GM18507 (cell line): Measurements from ENCODE around the gene GRID1.

ENCODE experiments used
- DNase-seq: peaks from one replicate; pipeline ENCODE4 v3.0.0; 2011; ENCODE audit warnings: low read depth; ENCODE audit not compliant: insufficient read length; ENCODE audit errors: extremely low spot score
- FAIRE-seq: peaks from 2 replicates; lab custom pipeline; 2011; peaks lifted over from hg19 to GRCh38; lab: Jason Lieb, UNC

Gene GRID1

GRCh38 chr10:86359111-86359510 is 7.5 kb downstream of the GRID1 start:
- DNase-seq: no peak
- no peak for FAIRE-seq

GRCh38 chr10:86357676-86358075 is 8.9 kb downstream of the GRID1 start:
- DNase-seq: no peak
- no peak for FAIRE-seq

DNA sequence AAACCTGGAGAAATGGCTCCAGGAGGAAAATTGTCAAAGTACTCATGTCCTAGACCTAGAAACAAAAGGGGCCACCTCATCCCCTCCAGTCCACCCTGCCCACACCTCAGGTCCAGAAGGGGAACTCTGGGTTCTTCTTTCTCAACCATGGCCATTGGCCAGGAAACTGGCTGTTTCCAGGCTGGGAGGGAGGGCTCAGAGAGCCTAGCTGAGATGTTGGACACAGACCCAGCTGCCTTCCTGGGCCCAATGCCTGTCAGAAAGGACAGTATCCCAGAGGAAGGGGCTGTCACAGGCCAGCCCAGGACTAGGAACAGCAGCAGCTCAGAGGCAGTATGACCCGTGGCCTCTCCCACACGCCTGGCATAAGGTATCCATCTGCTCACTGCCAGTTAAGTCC is 9.6 kb downstream of the GRID1 start:
- DNase-seq (no peak), FAIRE-seq (no peak)

DNA sequence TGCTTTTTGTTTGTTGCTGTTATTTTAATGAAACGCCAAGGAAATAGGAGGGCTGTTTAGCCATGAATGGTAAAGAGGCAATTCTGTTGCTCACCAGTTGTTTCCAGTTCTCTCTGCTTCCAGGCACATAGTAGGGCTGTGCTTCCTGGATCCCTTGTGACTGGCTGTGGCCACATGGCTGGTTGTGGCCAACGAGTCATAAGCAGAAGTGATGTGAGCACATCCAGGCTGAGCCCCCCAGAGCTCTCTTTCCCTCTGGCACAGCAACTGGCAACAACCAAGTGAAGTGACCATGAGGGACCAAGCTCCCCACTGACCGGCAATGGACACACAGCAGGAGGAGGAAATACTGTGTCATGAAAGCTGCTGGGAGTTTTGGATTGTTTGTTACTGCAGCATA is 10.3 kb downstream of the GRID1 start:
- FAIRE-seq: no peak

GRCh38 chr10:86355571-86356038 is 11.0 kb downstream of the GRID1 start:
- peak; percentile 56 for FAIRE-seq
- no peak for DNase-seq

More for the DNA sequence above, 10.3 kb downstream of the GRID1 start:
- DNase-seq: no peak

DNA sequence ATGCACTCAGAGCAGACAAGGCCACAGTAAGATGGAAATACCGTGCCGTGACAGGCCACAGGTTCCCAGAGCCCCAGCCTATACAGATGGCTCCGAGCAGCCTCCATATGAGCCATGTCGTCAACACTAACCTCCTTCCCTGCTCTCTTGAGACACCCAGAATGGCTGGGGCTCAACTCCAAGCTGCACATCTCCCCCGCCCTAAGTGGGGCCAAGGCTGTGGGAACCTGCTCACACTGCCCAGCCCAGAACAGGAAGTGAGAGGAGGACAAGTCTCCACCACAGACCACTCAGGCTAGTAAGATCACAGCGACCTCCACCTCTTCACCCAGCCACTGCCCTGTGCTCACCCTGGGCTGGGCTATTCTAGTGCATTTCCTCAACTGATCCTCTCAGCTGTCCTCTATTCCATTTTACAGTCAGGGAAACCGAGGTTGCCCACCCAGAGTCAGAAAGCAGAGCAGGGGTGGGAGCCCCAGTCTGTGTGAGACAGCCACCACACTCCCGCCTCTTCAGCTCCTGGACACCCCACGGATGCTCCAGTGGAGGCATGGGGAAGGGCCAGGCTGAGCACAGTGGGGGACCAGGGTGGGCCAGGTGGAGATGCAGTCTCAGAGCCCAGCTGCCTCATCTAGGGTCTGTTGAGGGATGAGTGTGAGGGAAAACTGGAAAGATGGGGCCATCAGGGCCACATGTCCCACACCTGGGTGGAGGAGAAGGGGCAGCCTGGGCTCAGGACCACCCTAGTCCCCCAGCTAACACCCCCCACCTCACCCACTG is 11.6 kb downstream of the GRID1 start:
- no peak for FAIRE-seq
- DNase-seq: no peak

- DNase-seq (no peak), FAIRE-seq (no peak)
Observed at GRCh38 chr10:86353506-86354485, 12.8 kb downstream of the GRID1 start.

DNA sequence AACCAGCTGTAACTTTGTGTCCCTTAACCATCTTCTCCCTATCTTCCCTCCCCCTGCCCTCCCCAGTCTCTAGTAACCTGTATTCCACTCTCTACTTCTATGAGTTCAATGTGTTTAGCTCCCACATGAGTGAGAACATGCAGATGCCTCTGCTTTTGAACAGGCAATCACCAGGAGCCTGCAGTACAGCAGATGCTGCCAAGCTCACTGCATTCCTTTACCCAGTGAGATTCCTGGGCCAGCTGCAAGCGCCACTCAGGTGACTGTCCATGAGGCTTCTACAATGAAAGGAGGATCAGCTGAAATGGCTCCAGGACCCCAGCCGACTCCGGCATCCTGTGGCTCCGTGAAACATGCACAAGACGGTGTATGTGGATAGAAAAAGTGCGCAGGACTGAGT is 15.7 kb downstream of the GRID1 start:
- FAIRE-seq: no peak
- DNase-seq: no peak

DNA sequence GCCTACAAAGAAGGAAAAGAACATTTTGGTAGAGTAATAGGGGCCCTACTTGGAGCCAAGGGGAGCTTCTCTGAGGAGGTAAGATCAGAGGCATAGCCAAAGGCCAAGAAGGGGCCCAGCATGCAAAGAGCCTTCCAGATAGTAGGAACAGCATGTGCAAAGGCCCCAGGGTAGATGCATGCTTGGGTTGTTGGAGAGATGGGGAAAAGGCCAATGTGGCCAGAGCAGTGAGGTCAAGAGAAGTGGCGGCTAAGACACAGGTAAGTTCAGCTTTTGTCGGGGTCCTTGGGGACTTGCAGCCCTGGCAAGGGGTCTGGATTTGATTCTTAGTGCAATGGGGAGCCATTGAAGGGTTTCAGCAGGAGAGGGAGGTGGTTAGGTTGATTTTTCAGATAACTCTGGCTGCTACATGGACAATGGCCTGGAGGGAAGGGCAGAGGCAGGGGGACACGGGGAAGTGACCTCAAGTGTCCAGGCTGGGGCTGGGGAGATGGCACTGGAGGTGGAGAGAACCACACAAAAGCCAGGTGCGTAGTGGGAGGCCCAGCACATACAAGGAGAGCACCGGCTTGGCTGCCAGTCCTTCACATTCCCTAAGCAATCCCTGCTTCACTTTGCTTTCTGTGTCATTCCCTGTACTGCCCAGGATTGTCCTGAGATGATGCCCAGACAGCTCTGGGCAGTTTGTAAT is 16.5 kb downstream of the GRID1 start:
- FAIRE-seq (no peak), DNase-seq (no peak)

- no peak for DNase-seq
- peak; percentile 53 for FAIRE-seq
Observed at GRCh38 chr10:86349474-86349873, 17.1 kb downstream of the GRID1 start.

GRCh38 chr10:86348321-86349210 is 18.0 kb downstream of the GRID1 start:
- no peak for DNase-seq
- no peak for FAIRE-seq

DNA sequence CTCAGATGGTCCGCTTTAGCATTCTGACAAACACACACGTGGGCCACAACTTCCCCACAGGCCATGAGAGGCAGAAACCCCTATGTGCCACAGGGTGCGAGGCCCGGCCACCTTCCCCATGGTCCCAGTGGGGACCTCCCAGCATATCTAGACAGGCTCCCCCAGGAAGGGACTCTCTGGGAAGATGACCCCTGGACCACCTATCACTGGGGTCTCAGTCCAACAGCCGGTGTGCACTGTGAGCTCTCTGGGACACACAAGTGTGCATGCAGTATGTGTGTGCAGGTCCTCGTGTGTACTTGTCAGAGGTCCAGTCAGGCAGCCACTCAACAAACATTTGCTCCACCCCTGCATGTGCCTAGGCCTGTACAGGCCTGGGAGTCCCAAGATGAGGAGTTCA is 18.7 kb downstream of the GRID1 start:
- DNase-seq: no peak
- FAIRE-seq: no peak

DNA sequence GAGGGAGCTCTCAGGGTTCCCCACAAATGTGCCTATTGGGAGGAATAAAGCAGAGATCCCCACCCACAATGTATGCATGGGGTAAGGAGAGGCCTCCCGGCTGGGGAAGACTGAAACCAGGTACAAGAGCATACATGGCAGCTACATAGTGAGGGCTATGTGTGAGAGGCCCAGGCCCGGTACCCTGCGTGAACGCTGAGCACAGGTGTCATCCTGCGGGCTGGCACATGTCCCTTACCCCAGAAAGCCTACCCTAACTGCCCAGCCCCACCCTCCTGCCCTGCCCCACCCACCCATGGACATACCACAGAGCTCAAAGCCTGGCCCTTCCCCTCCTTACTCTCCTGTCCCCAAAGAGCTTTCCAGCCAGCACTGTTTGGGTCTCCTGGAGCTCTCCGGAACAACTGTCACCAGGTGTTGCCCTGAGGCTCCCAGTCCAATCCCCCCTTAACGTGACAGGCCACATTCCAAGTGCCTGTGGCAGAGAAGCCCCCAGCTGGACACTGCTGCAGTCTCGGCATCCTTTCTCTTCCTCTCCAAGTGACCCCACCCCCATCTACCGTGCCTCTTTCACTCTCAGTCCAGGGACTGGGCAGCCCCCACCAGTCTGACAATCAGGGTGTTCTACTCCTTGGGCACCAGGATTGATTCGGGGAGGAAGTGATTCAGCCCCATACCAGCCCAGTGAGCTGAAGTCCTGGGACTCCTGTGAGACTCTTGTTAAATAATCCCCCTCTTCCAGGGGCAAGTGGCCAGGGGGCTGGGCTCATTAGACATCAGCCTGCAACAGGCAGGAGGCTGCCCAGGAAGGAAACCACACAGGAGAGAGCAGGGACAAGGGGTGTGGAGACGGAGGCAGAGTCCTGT is 19.6 kb downstream of the GRID1 start:
- no peak for FAIRE-seq
- no peak for DNase-seq

DNA sequence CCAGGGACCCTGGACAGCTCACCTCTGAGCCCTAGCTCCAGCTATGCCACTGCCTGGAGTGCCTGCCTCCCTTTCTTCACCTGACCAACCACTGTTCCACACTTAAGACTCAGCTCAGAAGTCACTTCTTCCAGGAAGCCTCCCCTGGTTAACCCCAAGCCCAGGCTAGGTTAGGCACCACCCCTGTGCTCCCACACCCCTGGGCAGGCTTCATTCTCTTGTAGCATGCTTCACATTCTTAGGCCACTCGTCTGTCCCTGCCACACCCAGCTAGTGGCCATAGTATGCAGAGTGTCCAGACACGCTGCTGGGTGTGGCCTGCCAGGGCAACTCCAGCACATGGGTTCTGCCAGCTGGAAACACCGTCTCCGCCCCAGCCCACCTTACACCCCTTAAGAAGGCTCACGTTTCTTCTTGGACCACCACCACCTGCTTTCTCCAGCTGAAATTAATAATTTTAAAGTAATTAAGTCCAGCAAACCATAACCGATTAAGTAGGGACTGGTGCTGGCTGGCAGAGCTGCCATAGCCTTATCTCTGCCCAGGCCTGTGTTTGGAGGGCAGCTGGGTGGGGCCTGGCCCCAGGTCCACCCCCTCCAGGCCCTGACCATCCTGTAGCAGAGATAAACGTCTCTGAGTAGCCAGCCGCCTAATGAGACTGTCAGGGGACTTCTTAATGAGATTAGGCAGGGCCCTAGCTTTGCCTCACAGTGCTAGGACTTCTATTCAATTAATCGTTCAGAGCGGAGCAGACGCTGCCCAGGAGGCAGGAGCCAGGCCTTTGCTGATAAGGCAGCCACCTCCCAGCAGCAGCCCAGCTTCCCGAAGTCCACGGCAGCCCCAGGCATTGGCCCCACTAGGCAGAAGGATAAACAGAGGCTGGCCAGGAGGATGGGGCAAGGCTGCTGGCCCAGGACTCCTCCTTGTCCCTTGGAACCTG is 20.5 kb downstream of the GRID1 start:
- FAIRE-seq (no peak), DNase-seq (no peak)

DNA sequence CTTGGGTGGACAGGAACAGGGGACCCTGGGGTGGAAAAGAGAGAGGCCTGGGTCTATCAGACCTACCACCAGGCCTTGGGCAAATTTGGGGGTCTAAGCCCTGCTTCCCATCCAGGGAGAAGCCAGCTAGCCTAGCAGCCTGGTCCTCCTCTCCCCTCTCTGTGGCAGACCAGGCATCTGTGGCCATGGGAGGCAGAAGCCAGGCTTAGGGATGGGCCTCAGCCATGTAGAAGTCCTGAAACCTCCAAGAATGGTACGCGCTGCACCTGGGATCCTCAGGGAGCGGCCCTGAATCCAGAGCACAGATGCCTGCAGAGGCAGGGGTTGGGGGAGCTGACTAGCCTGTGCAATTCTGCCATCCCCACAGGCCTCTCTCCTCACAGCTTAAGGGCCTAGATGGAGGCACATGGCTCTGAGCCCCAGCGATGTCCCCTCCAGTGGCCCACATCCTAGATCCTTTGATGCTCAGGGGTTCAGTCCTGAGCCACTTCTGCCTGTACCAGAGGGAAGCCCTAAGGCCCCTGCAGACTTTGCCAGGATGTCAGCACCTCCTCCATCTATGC is 21.2 kb downstream of the GRID1 start:
- DNase-seq (no peak), FAIRE-seq (no peak)

- DNase-seq (no peak), FAIRE-seq (no peak)
Observed at GRCh38 chr10:86344714-86345161, 21.9 kb downstream of the GRID1 start.

GRCh38 chr10:86344281-86344680 is 22.3 kb downstream of the GRID1 start:
- FAIRE-seq (no peak), DNase-seq (no peak)
